WERI-Rb-1 (cell line): ENCODE measurements around the gene IFFO2.

Source experiments
- DNase-seq: peaks from one replicate; pipeline ENCODE4 v3.0.0-alpha.2; 2020
- H3K27ac ChIP-seq: fragments of 250-450 bp; sonication (Bioruptor Pico); 2 replicates; pipeline ENCODE4 v1.5.1; 2020; ENCODE audit warnings: mild to moderate bottlenecking, moderate library complexity
- H3K27me3 ChIP-seq: fragments of 250-450 bp; sonication (Bioruptor Pico); 2 replicates; pipeline ENCODE4 v1.5.1; 2021; ENCODE audit warnings: mild to moderate bottlenecking, low read depth, moderate library complexity; ENCODE audit not compliant: insufficient read depth, severe bottlenecking
- H3K36me3 ChIP-seq: fragments of 250-450 bp; sonication (Bioruptor Pico); 2 replicates; pipeline ENCODE4 v1.5.1; 2020; ENCODE audit warnings: mild to moderate bottlenecking, moderate library complexity
- H3K4me3 ChIP-seq: 2 replicates; pipeline ENCODE4 v1.5.1; 2011; ENCODE audit warnings: low read depth, mild to moderate bottlenecking, control low read depth, low read length
- H3K9me3 ChIP-seq: fragments of 250-450 bp; sonication (Bioruptor Pico); 2 replicates; pipeline ENCODE4 v1.5.1; 2021; ENCODE audit warnings: mild to moderate bottlenecking, moderate library complexity; ENCODE audit not compliant: severe bottlenecking
- CTCF ChIP-seq: IDR thresholded peaks from 2 replicates; pipeline ENCODE4 v1.5.1; 2011; ENCODE audit warnings: low read depth, mild to moderate bottlenecking, control low read depth, inconsistent platforms, low read length

Gene IFFO2

GRCh38 chr1:18926315-18927081 is 30.0 kb downstream of the IFFO2 start:
- no peaks in the 10 kb centered on the region for H3K27me3 ChIP-seq
- no peak for TF ChIP-seq CTCF
- H3K36me3 ChIP-seq = no peaks in the 10 kb centered on the region
- H3K9me3 ChIP-seq = no peaks in the 10 kb centered on the region
- no peak overlapping the region for H3K27ac ChIP-seq
- no peak overlapping the region for H3K4me3 ChIP-seq
- DNase-seq = no peak

- no peak for TF ChIP-seq CTCF
- no peaks in the 10 kb centered on the region for H3K9me3 ChIP-seq
- H3K27ac ChIP-seq = no peak overlapping the region
- no peak overlapping the region for H3K4me3 ChIP-seq
- DNase-seq = no peak
- H3K36me3 ChIP-seq = no peaks in the 10 kb centered on the region; the same call in 1 of the 2 replicates
- no peaks in the 10 kb centered on the region for H3K27me3 ChIP-seq
Measured at GRCh38 chr1:18925279-18925678, 31.2 kb downstream of the IFFO2 start.

DNA sequence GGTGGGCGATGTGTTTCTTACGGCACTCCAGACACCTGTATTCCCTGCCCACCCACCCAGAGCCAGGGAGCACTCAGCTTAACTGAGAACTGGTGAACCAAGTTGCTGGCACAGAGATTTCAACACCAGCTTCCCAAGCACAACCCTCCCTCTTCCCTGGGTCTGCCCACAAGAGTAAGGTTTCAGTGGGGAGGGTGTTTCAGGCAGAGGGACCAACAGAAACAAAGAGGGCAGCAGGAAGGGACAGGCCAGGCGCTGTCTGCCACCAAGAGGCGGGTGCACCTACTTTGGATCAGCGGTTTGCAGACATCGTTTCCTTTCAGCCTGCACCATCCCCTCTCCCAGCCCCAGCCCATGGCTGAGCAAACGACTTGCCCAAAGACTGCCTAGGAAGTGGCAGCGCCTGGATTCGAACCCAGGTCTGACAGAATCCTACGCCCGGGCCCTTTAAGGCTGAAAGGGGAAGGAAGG is 32.2 kb downstream of the IFFO2 start:
- no peak for TF ChIP-seq CTCF
- H3K27me3 ChIP-seq = no peaks in the 10 kb centered on the region
- H3K27ac ChIP-seq = peak overlapping the region; percentile 79
- H3K9me3 ChIP-seq = no peaks in the 10 kb centered on the region
- H3K4me3 ChIP-seq = no peak overlapping the region
- H3K36me3 ChIP-seq = no peaks in the 10 kb centered on the region; the same call in 1 of the 2 replicates
- DNase-seq = no peak

- Histone ChIP-seq H3K36me3 (no peaks in the 10 kb centered on the region; the same call in 1 of the 2 replicates), H3K4me3 (no peak overlapping the region), H3K9me3 (no peaks in the 10 kb centered on the region), H3K27ac (peak overlapping the region; percentile 79), H3K27me3 (no peaks in the 10 kb centered on the region)
- DNase-seq = no peak
- TF ChIP-seq CTCF = no peak
Measured at GRCh38 chr1:18923756-18924211, 32.7 kb downstream of the IFFO2 start.

GRCh38 chr1:18922848-18923755 is 33.4 kb downstream of the IFFO2 start:
- Histone ChIP-seq H3K9me3 (no peaks in the 10 kb centered on the region), H3K36me3 (peaks cover 2% of the 10 kb centered on the region), H3K4me3 (no peak overlapping the region), H3K27ac (peak overlapping the region; percentile 79), H3K27me3 (no peaks in the 10 kb centered on the region)
- no peak for TF ChIP-seq CTCF
- DNase-seq = peak; percentile 50
